Activated CD8-positive, alpha-beta T cell treated with anti-CD3 and anti-CD28 coated beads for 36 hours (primary cell): ENCODE measurements around the gene PIK3R1. TPM values are rescaled to one million over a fixed set of nuclear protein-coding genes. Genes with fewer than 3 reads are reported as not detected.

Experiments
- ATAC-seq: fragments of 200-7000 bp; cut with Tn5 transposase; one replicate; pipeline ENCODE4 v1.10.0; 2021; ENCODE audit warnings: mild to moderate bottlenecking, moderate library complexity
- CTCF ChIA-PET: fragments of 350-600 bp; sonication (Branson Sonifier 250); formaldehyde crosslinking; loops from one replicate; lab custom pipeline; 2021; ENCODE audit warnings: antibody characterized with exemption; lab: Charles Lee
- POLR2A ChIA-PET: fragments of 350-600 bp; sonication (Branson Sonifier 250); formaldehyde crosslinking; loops from one replicate; lab custom pipeline; 2021; ENCODE audit warnings: antibody characterized with exemption; lab: Charles Lee
- DNase-seq: peaks from one replicate; pipeline ENCODE4 v3.0.0-alpha.2; 2020
- H3K27ac Mint-ChIP-seq: one replicate; pipeline ENCODE4 v1.8.0; 2021; ENCODE audit warnings: mild to moderate bottlenecking, mixed read lengths
- H3K27me3 Mint-ChIP-seq: one replicate; pipeline ENCODE4 v1.8.0; 2021; ENCODE audit warnings: mixed read lengths
- H3K36me3 Mint-ChIP-seq: one replicate; pipeline ENCODE4 v1.8.0; 2021; ENCODE audit warnings: low read depth, mixed read lengths
- H3K4me1 Mint-ChIP-seq: one replicate; pipeline ENCODE4 v1.8.0; 2021; ENCODE audit warnings: low read depth, mixed read lengths
- H3K4me3 Mint-ChIP-seq: one replicate; pipeline ENCODE4 v1.8.0; 2021; ENCODE audit warnings: mild to moderate bottlenecking, moderate library complexity, mixed read lengths
- H3K9me3 Mint-ChIP-seq: one replicate; pipeline ENCODE4 v1.8.0; 2021; ENCODE audit warnings: mixed read lengths
- CTCF ChIP-seq: fragments of 200-600 bp; IDR thresholded peaks from one replicate; pipeline ENCODE4 v1.8.0; 2022; ENCODE audit warnings: antibody characterized with exemption, mild to moderate bottlenecking
- intact Hi-C: fragments of 100-400 bp; cut with micrococcal nuclease; formaldehyde crosslinking; loops from one replicate; pipeline ENCODE4 v1.10.0; 2022
- total RNA-seq, 2 experiments: library from RNA; stranded (reverse); gene quantifications; one replicate each; pipeline ENCODE4 v1.2.3, GENCODE V29; 2021

The PIK3R1 gene
- total RNA-seq, 2 experiments from 2014 or later: 55.4 to 57.6 TPM

- H3K9me3 Mint-ChIP-seq: no peaks in the 10 kb centered on the region
- no peaks in the 10 kb centered on the region for H3K27me3 Mint-ChIP-seq
- H3K27ac Mint-ChIP-seq: no peak overlapping the region
- ChIA-PET CTCF (no interaction called here), POLR2A (no interaction called here)
- intact Hi-C loops: no loop called here
- TF ChIP-seq CTCF: no peak
- H3K4me1 Mint-ChIP-seq: peaks cover 11% of the 10 kb centered on the region
- no peak for ATAC-seq
- H3K4me3 Mint-ChIP-seq: no peak overlapping the region
- H3K36me3 Mint-ChIP-seq: no peaks in the 10 kb centered on the region
- no peak for DNase-seq
Observed at GRCh38 chr5:68192679-68193060, 22.9 kb upstream of the PIK3R1 start.

GRCh38 chr5:68193481-68194036 lies 22.0 kb upstream of the PIK3R1 start:
- Mint-ChIP-seq H3K4me3 (no peak overlapping the region), H3K9me3 (no peaks in the 10 kb centered on the region), H3K4me1 (peaks cover 11% of the 10 kb centered on the region), H3K27me3 (no peaks in the 10 kb centered on the region), H3K27ac (peak overlapping the region; percentile 17), H3K36me3 (no peaks in the 10 kb centered on the region)
- ChIA-PET CTCF (no interaction called here), POLR2A (no interaction called here)
- DNase-seq (no peak), ATAC-seq (no peak)
- intact Hi-C loops: no loop called here
- no peak for TF ChIP-seq CTCF

GRCh38 chr5:68194386-68194785 lies 21.2 kb upstream of the PIK3R1 start:
- Mint-ChIP-seq H3K9me3 (no peaks in the 10 kb centered on the region), H3K4me1 (peaks cover 11% of the 10 kb centered on the region), H3K4me3 (no peak overlapping the region), H3K36me3 (no peaks in the 10 kb centered on the region), H3K27ac (no peak overlapping the region), H3K27me3 (no peaks in the 10 kb centered on the region)
- DNase-seq (no peak), ATAC-seq (no peak)
- intact Hi-C loops: no loop called here
- no peak for TF ChIP-seq CTCF
- CTCF ChIA-PET: interaction anchor here (0.6 kb wide), 2 partner anchors 126 to 297 kb away, joined by 3 read pairs; no protein-coding TSS in a partner anchor
- POLR2A ChIA-PET: interaction anchor here (0.9 kb wide), 1 partner anchor 21 kb away, joined by 8 read pairs; the partner anchor contains the start of gene PIK3R1

GRCh38 chr5:68195137-68195536 lies 20.4 kb upstream of the PIK3R1 start:
- H3K27me3 Mint-ChIP-seq: no peaks in the 10 kb centered on the region
- H3K4me3 Mint-ChIP-seq: no peak overlapping the region
- TF ChIP-seq CTCF: no peak
- no peak overlapping the region for H3K27ac Mint-ChIP-seq
- H3K9me3 Mint-ChIP-seq: no peaks in the 10 kb centered on the region
- DNase-seq (no peak), ATAC-seq (no peak)
- no peaks in the 10 kb centered on the region for H3K36me3 Mint-ChIP-seq
- ChIA-PET POLR2A (interaction anchor here (0.6 kb wide), 1 partner anchor 321 kb away, joined by 3 read pairs; no protein-coding TSS in a partner anchor), CTCF (no interaction called here)
- intact Hi-C loops: no loop called here
- H3K4me1 Mint-ChIP-seq: peaks cover 11% of the 10 kb centered on the region

GRCh38 chr5:68196876-68197275 lies 18.7 kb upstream of the PIK3R1 start:
- H3K9me3 Mint-ChIP-seq: no peaks in the 10 kb centered on the region
- no peaks in the 10 kb centered on the region for H3K27me3 Mint-ChIP-seq
- POLR2A ChIA-PET: no interaction called here
- DNase-seq (no peak), ATAC-seq (no peak)
- intact Hi-C loops: no loop called here
- no peaks in the 10 kb centered on the region for H3K36me3 Mint-ChIP-seq
- H3K4me3 Mint-ChIP-seq: no peak overlapping the region
- CTCF ChIA-PET: no interaction called here
- no peak overlapping the region for H3K27ac Mint-ChIP-seq
- TF ChIP-seq CTCF: no peak
- H3K4me1 Mint-ChIP-seq: peaks cover 14% of the 10 kb centered on the region
